ENCODE measurements around the gene KRTAP4-9.
"Not testable (repeated sequence)": the region's sequence is repeated elsewhere in the genome, so short reads cannot be mapped to it uniquely, and the experiment has no call there.

Gene KRTAP4-9

DNA sequence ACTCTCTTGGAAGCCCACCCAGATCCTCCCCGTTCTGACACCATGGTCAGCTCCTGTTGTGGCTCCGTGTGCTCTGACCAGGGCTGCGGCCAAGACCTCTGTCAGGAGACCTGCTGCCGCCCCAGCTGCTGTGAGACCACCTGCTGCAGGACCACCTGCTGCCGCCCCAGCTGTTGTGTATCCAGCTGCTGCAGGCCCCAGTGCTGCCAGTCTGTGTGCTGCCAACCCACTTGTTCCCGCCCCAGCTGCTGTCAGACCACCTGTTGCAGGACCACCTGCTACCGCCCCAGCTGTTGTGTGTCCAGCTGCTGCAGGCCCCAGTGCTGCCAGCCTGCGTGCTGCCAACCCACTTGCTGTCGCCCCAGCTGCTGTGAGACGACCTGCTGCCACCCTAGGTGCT, at the start of gene KRTAP4-9:
KRTAP4-9 (plus strand) TSS at position 43 of the 400 bp plus-strand sequence; CDS start at position 43, 0 bp downstream.
- not testable (repeated sequence) for DNase-seq

DNA sequence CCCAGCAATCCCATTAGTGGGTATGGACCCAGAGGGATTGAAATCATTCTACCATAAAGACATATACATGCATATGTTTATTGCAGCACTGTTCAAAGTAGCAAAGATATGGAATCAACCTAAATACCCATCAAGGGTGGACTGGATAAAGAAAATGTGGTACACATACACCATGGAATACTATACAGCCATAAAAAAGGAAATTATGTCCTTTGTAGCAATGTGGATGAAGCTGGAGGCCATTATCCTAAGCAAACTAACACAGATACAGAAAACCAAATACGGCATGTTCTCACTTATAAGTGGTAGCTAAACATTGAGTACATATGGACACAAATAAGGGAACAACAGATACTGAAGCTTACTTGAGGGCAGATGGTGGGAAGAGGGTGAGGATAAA, 47.6 kb upstream of the KRTAP4-9 start:
- no peak for DNase-seq

DNA sequence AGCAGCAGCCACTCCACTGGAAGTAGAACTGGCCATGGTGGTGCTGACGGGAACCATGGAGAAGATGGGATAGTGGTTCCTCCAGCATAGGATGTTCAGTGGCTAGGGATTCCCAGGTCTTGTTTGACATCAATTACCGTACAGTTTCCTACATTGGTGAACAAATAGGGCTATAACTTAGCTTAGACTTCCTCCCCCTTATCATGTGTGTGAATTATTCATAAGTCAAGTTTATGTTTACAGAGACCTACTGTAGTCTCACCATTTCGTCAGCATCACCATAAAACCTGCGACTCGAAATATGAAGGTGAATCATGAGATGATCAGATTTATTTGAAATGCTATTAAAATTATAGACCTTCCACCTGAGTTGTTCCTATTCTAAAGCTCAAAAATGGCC, 46.4 kb upstream of the KRTAP4-9 start:
- no peak for DNase-seq

DNA sequence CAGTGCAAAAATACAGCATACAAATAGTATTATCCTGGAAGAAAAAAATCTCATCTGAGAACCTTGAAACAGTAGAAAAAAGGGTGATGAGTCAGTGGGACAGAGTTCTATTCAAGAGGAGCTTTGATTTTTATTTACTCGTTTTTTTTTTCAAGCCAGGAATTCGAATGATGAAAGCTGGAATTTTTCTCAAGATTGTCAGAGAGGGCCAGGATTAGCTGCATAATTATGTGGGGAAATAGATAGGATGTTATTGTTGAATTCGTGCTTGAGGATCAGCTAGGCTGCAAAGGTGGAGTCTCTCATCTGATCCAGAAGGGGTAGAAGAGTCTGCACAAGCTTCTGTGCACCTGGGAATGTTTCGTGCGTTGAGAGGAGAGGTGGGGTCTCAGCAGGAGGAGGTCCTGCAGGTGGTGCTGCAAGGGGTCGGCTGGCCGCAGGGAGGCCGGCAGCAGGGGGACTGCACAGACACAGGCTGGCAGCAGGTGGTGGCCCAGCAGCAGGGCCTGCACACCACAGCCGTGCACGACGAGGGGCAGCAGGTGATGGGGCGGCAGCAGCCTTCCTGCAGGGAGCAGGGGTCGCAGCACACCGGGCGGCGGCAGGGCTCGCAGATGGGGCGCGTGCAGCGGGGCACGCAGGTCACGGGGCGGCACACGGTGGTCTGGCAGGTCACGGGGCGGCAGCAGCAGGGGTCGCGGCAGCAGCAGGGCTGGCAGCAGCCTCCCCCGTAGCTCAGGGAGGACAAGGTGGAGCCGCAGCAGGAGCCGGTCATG, 45.7 kb upstream of the KRTAP4-9 start:
- DNase-seq: peak; percentile 69

DNA sequence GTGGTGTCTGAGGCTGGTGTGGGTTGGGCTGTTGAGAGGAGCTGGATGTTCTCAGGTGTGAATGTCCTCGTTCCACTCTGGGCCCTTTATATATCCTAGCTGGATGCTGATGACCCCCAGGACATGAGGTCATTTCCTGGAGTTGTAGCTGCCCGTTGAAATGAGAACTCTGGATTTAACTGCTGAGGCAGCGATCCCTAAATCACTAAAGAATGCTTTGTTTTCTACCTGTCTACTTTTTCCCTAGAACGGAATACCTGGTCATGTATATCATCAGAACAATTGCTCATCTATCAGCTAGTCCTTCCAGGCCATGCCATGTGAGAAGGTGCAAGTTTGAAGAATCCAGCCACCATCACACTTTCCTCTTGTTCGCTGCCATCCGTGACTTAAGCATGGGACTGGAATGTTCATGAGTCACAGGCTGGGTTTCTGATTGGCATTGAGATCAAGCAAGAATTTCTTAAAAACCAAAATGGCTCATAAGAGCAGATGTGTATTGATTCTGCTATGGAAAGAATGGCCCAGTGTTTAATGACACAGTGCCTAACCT, 45.1 kb upstream of the KRTAP4-9 start, which contains the start of gene KRTAP2-3:
KRTAP2-3 (minus strand) TSS at position 63 of the 553 bp plus-strand sequence. CDS start 64 bp downstream, outside the sequence.
- DNase-seq: peak; percentile 90

DNA sequence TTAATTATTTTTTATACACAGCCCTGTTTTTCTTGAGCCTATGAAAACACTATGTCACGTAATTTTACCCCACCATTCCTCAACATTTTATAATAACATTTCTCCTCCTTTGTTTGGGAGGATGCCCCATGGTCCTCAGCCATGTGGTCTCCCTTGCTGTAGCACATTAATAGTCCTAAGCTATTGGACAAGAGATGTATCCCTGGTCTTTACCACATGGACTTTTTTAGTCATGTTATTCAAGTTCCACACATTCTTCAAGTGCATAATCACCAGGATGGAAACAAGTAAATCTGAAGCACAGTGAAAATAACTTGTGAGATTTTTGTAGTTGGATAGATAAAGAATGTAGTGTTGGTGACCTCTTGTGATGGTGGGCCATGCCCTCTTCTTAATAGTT, 43.2 kb upstream of the KRTAP4-9 start:
- peak; percentile 61 for DNase-seq

DNA sequence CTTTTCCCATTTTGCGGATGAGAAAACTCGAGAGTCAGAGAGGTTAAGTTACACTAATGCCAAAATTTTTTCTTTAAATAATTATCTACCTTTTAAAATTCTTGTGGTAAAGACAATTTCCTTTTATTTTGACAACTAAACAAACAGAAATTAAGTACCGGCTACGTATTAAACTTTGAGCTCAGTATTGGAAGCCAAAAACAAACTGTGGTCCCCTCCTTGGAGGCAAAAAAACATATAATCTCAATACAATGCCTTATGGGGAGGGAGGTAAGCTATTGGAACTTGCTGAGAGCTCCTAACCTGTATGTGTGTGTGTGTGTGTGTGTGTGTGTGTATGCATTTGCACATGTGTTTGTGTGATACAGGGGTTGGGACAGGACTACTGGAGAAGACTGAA, 41.7 kb upstream of the KRTAP4-9 start:
- no peak for DNase-seq

DNA sequence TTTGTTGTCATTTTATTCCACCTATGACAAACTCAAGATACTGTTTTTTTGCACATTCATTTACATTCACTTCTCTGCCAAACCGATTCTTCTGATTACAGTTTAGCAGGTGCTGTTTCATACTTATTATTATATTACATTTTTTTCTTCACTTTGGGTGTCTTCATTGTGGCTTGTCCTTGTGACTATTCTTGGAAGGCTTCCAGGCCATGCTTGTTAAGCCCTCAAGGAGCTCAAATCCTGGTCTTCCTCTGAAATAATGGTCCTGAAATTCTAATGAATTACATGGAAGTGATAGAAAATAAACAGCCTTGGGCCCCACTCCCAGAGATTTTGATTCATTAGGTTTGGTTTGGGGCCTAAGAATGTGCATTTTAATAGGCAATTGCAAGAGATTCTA, 40.9 kb upstream of the KRTAP4-9 start:
- DNase-seq: no peak

DNA sequence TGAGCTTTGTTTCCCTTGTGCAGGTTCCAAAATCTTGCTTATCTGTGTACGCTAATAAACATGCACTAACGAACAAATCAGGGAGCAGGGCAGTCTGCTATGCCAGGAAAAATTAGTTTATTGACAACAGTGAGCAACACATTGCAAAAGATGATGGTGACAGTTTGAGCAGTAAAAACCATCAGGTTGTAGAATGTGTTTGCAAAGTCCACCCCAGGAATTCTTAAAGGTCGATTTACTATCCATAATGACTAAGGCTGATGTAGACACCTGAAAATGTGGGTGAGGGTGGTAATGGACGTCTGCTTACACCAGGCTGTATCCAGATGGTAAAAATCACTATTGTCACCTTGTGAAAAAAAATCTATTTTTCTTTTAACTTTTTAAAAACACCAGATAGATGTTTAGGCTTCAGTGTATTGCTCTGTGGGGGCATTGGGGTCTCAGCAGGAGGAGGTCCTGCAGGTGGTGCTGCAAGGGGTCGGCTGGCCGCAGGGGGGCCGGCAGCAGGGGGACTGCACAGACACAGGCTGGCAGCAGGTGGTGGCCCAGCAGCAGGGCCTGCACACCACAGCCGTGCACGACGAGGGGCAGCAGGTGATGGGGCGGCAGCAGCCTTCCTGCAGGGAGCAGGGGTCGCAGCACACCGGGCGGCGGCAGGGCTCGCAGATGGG, 40.0 kb upstream of the KRTAP4-9 start:
- not testable (repeated sequence) for DNase-seq

DNA sequence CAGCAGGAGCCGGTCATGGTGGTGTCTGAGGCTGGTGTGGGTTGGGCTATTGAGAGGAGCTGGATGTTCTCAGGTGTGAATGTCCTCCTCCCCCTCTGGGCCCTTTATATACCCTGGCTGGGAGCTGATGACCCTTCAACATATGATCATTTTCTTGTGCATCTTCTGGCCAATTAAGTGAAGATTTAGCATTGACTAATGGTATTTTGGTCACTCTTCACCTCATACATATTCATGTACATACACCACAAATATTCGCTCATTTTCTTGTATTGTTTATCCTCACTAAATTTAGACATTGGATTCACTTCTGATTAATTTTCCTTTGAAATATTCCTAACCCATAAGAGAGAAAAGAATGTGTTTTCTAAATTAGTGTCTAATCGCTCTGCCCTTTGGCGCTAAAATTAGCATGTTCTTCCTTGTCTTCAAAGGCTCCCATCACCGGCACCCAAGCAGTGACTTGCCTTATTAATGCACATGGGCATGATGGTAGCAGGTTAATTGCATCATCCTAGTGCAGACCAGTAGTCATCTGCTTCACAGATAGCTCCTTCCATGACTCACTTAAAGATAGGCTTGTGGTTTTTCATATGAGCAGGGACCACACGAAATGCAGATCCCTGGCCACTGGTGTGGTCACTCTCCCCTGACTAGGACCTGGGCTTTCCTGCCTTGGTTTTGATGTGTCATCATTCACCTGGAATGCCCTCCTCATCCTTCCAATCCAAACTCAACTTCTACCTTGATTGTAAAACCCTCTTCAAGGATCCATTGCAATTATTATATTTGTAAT, 39.2 kb upstream of the KRTAP4-9 start, which contains the start of gene KRTAP2-4:
KRTAP2-4 (minus strand) TSS at position 51 of the 796 bp plus-strand sequence; CDS start at position 17, 34 bp downstream.
- DNase-seq: no peak

DNA sequence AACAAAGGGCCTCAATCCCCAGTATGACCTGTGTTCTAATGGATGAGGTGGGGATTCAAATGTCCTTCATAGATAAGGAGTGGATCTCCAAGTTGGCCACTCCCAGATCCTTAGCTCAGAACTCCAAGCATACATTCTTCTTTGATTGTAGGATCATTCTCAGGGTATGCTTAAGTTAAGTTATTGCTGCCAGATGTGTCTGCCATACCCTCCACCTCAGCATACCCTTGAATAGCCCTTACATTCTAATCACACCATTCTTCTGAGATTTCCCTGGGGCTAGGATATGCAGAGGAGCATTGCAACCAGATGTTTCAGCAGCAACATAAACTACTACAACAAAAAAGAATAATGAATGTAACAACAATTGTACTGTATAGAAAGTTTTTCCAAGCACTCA, 37.9 kb upstream of the KRTAP4-9 start:
- DNase-seq: no peak

DNA sequence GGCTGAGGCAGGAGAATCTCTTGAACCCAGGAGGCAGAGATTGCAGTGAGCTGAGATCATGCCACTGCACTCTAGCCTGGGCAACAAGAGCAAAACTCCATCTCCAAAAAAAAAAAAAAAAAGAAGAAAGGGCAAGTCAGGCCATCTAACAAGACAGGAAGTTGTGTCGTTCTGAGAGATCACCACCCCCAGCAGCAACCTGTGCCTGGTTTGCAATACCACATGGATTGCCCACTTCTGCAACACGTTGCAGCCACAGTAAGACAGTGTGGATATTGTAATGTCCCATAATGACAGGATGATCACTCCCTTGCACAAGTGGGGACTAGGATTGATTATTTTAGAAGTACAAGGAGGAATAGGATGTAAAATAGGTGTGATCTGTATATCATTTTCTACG, 36.2 kb upstream of the KRTAP4-9 start:
- DNase-seq: no peak

DNA sequence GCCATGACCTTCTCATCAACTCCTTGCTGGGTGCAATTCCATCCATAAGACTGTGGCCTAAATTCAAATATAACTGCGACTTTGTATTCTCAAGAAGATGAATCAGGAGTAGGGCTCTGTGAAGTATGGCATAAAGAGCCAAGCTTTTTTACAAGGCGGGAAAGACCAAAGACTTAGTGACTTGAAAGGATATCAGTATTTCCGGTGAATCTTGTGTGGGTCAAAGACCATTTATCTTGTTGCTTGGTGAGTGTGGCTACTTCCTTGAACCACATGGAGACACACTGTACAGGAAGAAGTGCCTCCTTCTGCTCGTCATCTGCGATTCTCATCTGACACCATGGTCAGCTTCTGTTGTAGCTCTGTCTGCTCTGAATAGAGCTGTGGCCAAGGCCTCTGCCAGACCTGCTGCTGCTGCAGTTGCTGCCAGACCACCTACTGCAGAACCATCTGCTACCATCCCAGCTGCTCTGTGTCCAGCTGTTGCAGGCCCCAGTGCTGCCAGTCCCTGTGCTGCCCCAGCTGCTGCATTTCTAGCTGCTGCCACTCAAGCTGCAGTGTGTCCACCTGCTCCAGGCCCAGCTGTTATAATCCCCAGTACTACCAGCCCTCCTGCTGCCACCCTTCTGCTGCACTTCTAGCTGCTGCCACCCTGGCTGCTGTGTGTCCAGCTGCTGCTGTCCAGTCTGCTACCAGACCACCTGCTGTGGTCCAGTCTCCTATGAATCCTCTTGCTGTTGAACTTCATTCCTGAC, 33.4 kb upstream of the KRTAP4-9 start:
- DNase-seq: no peak

DNA sequence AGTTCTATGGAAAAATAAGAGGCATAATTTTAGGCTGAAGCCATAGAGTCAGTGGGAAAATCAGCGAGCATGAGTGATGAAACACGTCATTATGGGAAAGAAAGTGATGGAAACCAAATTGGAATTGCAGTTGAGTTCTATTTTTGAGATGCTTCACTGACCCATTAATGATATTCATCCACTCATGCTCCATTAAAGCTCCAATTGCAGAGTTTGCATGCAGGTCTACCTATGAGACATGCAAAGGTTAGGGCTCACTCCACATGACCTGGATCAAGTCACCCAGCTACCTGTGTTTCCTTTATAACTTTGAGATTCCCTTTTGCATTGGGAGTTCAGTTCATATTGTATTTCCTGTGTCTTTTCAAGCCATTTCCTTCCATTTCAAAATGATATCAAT, 31.5 kb upstream of the KRTAP4-9 start:
- DNase-seq: no peak

DNA sequence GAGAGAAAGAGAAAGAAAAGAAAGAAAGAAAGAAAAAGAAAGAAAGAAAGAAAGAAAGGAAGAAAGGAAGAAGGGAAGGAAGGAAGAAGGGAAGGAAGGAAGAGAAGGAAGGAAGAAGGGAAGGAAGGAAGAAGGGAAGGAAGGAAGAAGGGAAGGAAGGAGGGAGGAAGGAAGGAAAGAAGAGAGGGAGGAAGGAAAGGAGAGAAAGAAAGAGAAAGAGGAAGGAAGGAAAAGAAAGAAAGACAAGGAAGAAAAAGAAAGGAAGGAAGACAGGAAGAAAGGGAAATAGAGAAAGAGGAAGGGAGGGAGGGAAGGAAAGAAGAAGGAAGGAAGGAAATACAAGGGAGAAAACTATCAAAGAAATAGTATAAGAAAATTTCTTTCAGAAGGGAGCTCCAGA, 28.4 kb upstream of the KRTAP4-9 start:
- DNase-seq: no peak

DNA sequence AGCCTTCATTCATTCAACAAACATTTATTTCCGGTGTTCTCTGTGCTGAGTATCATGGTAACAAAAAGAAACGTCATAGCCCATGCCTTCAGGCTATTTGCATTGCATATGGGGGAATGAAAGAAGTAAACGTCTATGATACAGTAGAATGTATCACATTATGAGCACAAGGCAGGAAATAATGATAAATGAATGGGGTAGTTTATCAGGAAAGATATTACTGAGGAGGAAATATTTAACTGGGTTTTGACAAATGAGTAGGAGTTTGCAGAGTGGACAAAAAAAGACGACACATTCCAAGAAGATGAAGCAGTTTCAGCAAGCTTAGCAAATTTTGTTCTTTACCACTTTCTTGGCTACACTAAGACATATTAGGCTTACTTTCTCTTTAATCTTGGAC, 22.6 kb upstream of the KRTAP4-9 start:
- peak; percentile 45 for DNase-seq

DNA sequence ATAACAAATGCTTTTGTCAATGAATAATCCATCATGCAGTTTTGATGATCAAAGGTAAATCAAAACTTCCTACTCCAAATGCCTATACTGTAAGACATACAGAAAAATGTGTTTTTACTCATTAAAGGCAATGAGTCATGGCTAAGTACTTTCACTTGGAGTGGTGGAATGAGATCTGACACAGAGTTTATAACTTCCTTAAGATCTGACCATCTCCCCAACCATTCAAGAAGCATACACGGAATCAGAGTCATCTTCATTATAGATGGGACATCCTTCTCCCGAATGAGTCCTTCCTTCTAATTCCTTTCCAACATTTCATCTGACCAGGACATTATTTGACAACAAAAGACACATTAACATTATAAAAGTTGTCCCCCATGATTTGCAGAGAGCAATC, 21.8 kb upstream of the KRTAP4-9 start:
- DNase-seq: not testable (repeated sequence)

DNA sequence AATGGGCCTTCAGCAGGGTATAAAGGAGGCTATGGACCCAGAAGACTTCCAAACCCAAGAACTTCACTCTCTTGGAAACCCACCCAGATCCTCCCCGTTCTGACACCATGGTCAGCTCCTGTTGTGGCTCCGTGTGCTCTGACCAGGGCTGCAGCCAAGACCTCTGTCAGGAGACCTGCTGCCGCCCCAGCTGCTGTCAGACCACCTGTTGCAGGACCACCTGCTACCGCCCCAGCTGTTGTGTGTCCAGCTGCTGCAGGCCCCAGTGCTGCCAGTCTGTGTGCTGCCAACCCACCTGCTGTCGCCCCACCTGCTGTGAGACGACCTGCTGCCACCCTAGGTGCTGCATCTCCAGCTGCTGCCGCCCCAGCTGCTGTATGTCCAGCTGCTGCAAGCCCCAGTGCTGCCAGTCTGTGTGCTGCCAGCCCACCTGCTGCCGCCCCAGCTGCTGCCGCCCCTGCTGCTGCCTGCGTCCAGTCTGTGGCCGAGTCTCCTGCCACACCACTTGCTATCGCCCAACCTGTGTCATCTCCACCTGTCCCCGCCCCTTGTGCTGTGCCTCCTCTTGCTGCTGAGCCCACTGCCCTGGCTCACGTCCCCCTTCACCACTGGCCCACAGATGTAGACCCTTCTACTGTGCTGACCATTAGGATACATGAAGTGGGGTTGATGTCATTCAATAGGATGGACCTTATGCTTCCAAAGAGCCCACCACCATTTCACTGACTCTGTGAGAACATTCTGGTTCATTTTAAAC, 20.9 kb upstream of the KRTAP4-9 start, which contains the start of gene KRTAP4-7:
KRTAP4-7 (plus strand) TSS at position 51 of the 757 bp plus-strand sequence; CDS start at position 108, 57 bp downstream.
- not testable (repeated sequence) for DNase-seq

DNA sequence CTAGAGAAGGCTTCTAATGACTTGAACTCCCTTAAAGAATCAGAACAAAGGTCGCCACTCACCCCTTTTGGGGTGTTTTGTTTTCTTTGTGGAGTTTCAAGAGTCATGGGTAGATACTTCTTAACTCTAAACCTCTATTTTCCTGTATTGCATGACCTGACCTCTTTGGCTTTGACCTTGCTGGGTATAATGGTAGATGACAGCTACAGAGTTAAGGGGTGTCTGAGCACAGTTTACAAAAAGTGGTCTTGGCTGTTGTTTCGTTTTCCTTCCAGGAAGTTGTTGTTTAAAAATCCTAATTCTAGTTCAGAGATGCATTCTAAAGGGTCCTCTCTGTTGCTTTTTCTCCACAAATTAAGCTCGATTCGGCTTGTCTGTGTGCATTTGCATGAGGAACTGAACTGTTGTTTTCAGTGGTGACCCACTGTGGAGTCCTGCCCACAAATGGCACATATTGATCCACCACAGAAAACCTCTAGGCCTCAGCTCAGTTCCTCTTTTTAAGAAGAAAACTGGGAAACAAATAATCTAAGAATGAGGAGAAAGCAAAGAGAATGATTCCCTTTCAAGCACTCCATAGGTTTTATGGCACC, 16.3 kb upstream of the KRTAP4-9 start:
- not testable (repeated sequence) for DNase-seq

DNA sequence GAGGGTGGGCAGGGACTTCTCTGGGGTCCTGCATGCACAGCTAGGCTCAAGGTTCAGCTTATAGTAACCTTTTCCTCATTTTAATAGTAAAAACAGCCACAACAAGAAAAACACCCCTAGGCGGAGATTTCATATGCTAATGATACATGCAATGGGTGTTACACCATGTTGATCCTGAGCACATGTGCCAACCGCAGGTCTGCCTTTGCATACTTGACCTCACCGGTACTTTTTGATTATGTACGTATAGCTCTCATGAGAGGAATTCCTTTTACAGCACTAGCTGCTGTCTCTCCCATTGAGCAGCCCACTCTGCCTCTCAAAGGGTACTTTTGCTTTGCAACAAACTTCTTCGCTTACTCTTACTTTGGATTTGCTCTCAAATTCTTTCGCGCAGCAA, 9.1 kb upstream of the KRTAP4-9 start:
- no peak for DNase-seq

DNA sequence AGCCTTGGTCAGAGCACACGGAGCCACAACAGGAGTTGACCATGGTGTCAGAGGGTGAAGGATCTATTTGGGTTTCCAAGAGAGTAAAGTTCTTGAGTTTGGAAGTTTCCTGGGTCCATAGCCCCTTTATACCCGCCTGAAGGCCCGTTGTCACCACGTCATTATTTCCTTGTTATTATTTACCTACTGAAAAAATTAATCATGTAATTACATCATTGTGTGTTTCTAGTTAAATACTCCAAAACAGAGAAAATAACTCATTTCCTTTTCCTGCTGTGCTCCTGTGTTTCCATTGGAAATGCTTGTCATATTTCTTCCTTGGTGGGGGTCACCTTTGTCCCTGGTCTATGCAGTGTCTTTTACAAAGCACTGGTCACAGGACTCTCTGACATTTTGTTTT, 7.1 kb upstream of the KRTAP4-9 start, which contains the start of gene KRTAP4-8:
KRTAP4-8 (minus strand) TSS at position 101 of the 400 bp plus-strand sequence; CDS start at position 43, 58 bp downstream.
- no peak for DNase-seq
